ENCODE data around the gene ZC3H6. TPM values are rescaled to one million over a fixed set of nuclear protein-coding genes. Genes with fewer than 3 reads are reported as not detected.

The ZC3H6 gene
- 10 to 100 TPM in 1 of 4 donors, 1 to 10 TPM in 3; 2.8 to 13.0 (median 8.5) TPM for total RNA-seq

DNA sequence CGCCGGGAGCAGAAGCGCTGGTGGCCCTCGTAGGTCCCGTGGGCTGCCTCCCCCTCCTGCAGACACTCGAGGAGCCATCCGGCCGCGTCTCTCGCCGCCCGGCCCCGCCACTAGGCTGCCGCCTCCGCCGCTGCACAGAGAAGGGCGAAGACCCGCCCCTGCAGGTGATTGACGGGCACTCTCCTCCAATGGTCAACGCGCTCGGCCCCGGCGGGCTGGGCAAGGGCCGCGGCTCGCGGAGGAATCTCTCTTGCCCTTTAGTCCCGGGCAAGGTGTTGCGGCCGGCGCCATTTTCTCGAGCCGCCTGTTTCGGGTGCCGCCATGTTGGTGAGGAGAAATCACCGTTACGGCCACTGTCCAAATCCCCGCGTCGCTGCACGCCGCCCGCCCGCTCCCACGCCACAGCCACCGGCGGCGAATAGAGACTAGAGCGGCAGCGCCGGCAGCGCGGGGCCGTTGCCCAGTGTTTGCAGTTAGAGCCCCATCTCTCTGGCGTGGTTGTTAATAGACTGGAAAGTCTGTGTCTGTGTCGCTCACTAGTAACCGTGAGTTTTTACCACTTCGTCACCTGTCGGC is at the start of gene ZC3H6:
Gene ZC3H6, plus strand, starts transcription at position 287 of the 576 bp plus-strand sequence. CDS start 398 bp downstream, outside the sequence.
- TF ChIP-seq POLR2A (IDR thresholded peaks at IDR 0.05) = peak; percentile 89
- TF ChIP-seq EP300 (IDR thresholded peaks at IDR 0.05; ENCODE audit: low read depth) = no peak
- TF ChIP-seq POLR2AphosphoS5 (IDR thresholded peaks at IDR 0.05) = peak; percentile 95 to 98 (median 96)
- TF ChIP-seq CTCF (IDR thresholded peaks at IDR 0.05) = peak in 4 of 5 experiments; percentile 19 to 64 (median 44)
- Histone ChIP-seq H3K9me3 (no peaks in the 10 kb centered on the region), H3K36me3 (no peaks in the 10 kb centered on the region), H3K27ac (peak within 1 kb of the TSS; percentile 99 to 100 (median 100)), H3K4me1 (peaks cover 5 to 19% (median 11%) of the 10 kb centered on the region in 4 donors), H3K4me3 (peak within 1 kb of the TSS; percentile 70 to 100 (median 92)), H3K27me3 (no peaks in the 10 kb centered on the region)
- intact Hi-C loops (cut with DNase I; ENCODE audit: low total_unique reads) (loop anchor here (10.0 kb wide), 1 partner anchor 221 kb away; the partner anchor contains the start of gene TMEM87B), in situ Hi-C loops (cut with MboI; ENCODE audit: low pct_ligation_motif_present in 1 of 4, low pct_unique_long_range_greater_than_20kb in 1 of 4, low sequenced_read_pairs in 3 of 4) (no loop called here)
- 0% methylated on average over 41 of the region's 60 CpGs; no CpG with 5 or more reads in 1 of the 2 donors for WGBS, 2 donors (ENCODE audit: low coverage in 1 of 2)
- DNase-seq = peak; percentile 100

GRCh38 chr2:112229348-112229747 is 46.0 kb upstream of the ZC3H6 start:
- no peak for TF ChIP-seq EP300 (IDR thresholded peaks at IDR 0.05; ENCODE audit: low read depth)
- no peak for TF ChIP-seq POLR2AphosphoS5 (IDR thresholded peaks at IDR 0.05)
- TF ChIP-seq CTCF (IDR thresholded peaks at IDR 0.05) = no peak
- TF ChIP-seq POLR2A (IDR thresholded peaks at IDR 0.05) = no peak

DNA sequence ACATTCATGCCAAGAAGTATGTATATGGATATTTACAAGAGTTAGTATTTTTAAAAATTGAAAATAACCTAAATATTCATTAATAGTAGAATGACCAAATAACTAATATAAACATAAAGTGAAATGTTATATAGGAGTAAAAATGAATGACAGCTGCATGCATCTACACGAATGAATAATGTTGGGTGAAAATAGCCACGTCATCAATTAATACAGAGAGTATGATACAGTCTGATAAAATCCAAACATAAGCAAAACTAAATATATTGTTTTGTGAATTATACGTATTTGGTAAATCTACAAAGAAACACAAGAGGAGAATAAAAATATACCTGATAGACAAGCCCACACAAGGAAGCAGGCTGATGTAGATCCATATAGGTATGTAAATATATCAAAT is 45.0 kb upstream of the ZC3H6 start:
- in situ Hi-C loops (cut with MboI; ENCODE audit: low pct_ligation_motif_present in 1 of 4, low pct_unique_long_range_greater_than_20kb in 1 of 4, low sequenced_read_pairs in 3 of 4) (no loop called here), intact Hi-C loops (cut with DNase I; ENCODE audit: low total_unique reads) (no loop called here)
- 84 to 98% methylated on average over 3 of the region's 3 CpGs for WGBS, 2 donors (ENCODE audit: low coverage in 1 of 2)
- Histone ChIP-seq H3K9me3 (no peaks in the 10 kb centered on the region), H3K27me3 (no peaks in the 10 kb centered on the region), H3K36me3 (peaks cover 0 to 7% (median 3%) of the 10 kb centered on the region in 4 donors), H3K27ac (no peak overlapping the region), H3K4me3 (no peak overlapping the region), H3K4me1 (no peaks in the 10 kb centered on the region)
- DNase-seq = no peak
- TF ChIP-seq EP300 (IDR thresholded peaks at IDR 0.05; ENCODE audit: low read depth) (no peak), CTCF (IDR thresholded peaks at IDR 0.05) (no peak), POLR2AphosphoS5 (IDR thresholded peaks at IDR 0.05) (no peak), POLR2A (IDR thresholded peaks at IDR 0.05) (no peak)

More at GRCh38 chr2:112229348-112229747, 46.0 kb upstream of the ZC3H6 start:
- H3K4me1 ChIP-seq = no peaks in the 10 kb centered on the region
- H3K4me3 ChIP-seq = no peak overlapping the region
- no peak for DNase-seq
- no peak overlapping the region for H3K27ac ChIP-seq
- peaks cover 0 to 7% (median 3%) of the 10 kb centered on the region in 4 donors for H3K36me3 ChIP-seq
- H3K27me3 ChIP-seq = no peaks in the 10 kb centered on the region
- no peaks in the 10 kb centered on the region for H3K9me3 ChIP-seq
- intact Hi-C loops (cut with DNase I; ENCODE audit: low total_unique reads) = no loop called here
- in situ Hi-C loops (cut with MboI; ENCODE audit: low pct_ligation_motif_present in 1 of 4, low pct_unique_long_range_greater_than_20kb in 1 of 4, low sequenced_read_pairs in 3 of 4) = no loop called here

DNA sequence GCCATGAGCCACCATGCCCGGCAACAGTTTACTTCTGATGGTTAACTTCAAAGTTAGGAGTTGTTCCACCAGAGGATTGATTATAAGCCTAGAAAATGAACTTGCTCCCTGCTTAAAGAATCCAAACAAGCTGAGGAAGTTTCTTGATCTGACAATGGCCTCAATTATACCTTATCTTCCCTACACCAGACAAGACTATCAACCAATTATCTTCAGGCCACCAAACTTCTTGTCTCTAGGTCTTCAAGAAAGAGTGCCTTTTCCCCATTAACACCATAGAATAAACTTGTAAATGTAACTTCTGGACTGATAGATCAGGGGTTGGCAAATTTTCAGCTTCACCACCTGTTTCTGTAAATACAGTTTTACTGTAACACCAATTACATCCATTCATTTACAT is 35.5 kb upstream of the ZC3H6 start:
- Histone ChIP-seq H3K36me3 (peaks cover 0 to 7% (median 2%) of the 10 kb centered on the region in 4 donors), H3K27ac (no peak overlapping the region), H3K9me3 (no peaks in the 10 kb centered on the region), H3K4me1 (no peaks in the 10 kb centered on the region), H3K27me3 (no peaks in the 10 kb centered on the region), H3K4me3 (no peak overlapping the region)
- in situ Hi-C loops (cut with MboI; ENCODE audit: low pct_ligation_motif_present in 1 of 4, low pct_unique_long_range_greater_than_20kb in 1 of 4, low sequenced_read_pairs in 3 of 4) (no loop called here), intact Hi-C loops (cut with DNase I; ENCODE audit: low total_unique reads) (no loop called here)
- 100% methylated on average over 1 of the region's 1 CpG; no CpG with 5 or more reads in 1 of the 2 donors for WGBS, 2 donors (ENCODE audit: low coverage in 1 of 2)
- no peak for DNase-seq
- TF ChIP-seq EP300 (IDR thresholded peaks at IDR 0.05; ENCODE audit: low read depth) = no peak
